ENCODE measurements around the gene HORMAD2. TPM values are rescaled to one million over a fixed set of nuclear protein-coding genes. Genes with fewer than 3 reads are reported as not detected.

The HORMAD2 gene
- polyA plus RNA-seq, 1 of the 3 experiments (the other 2 are of a cell fraction): not detected

- CTCF ChIA-PET: interaction anchor here (0.7 to 3.6 kb wide), 10 partner anchors 10 to 528 kb away, joined by 3 to 26 read pairs (median 3); no protein-coding TSS in a partner anchor
- no peak overlapping the region for H3K4me3 ChIP-seq (ENCODE audit: low read depth in 2 of 2, low read length in 1 of 2)
- POLR2A ChIA-PET: no interaction called here
- WGBS (ENCODE audit: low lambda C conversion rate): 86% methylated on average over 2 of the region's 2 CpGs
- H3K36me3 ChIP-seq (replicated peaks in 1 of 2; ENCODE audit: control insufficient read depth in 1 of 2, insufficient read depth in 2 of 2, low read length in 1 of 2): no peaks in the 10 kb centered on the region
- no peaks in the 10 kb centered on the region for H3K9me2 ChIP-seq
- no peaks in the 10 kb centered on the region; a peak in 2 of 4 replicates for H3K4me1 ChIP-seq (ENCODE audit: control insufficient read depth in 1 of 2, insufficient read depth in 2 of 2, low read depth in 1 of 2, low read length in 1 of 2)
- no peak overlapping the region for H3K9ac ChIP-seq
- H3K27ac ChIP-seq (ENCODE audit: low read depth in 2 of 2, low read length in 1 of 2): no peak overlapping the region
- H3K79me2 ChIP-seq (ENCODE audit: insufficient read depth): no peaks in the 10 kb centered on the region
- H3K27me3 ChIP-seq (ENCODE audit: insufficient read depth): no peaks in the 10 kb centered on the region
- TF ChIP-seq MXI1 (IDR thresholded peaks at IDR 0.05; ENCODE audit: low read depth, low read length) (no peak), TAF1 (IDR thresholded peaks at IDR 0.05; ENCODE audit: borderline replicate concordance, low read depth, low read length) (no peak), SIN3A (IDR thresholded peaks at IDR 0.05; ENCODE audit: borderline replicate concordance, low read depth, low read length) (no peak), NRF1 (IDR thresholded peaks at IDR 0.05; ENCODE audit: low read depth, low read length) (no peak), FOXM1 (IDR thresholded peaks at IDR 0.05; ENCODE audit: low read depth) (no peak), IRF3 (IDR thresholded peaks at IDR 0.05; ENCODE audit: low read depth, low read length) (no peak), RCOR1 (IDR thresholded peaks at IDR 0.05; ENCODE audit: low read length) (no peak), TEAD4 (IDR thresholded peaks at IDR 0.05; ENCODE audit: borderline replicate concordance, insufficient read depth) (no peak), GATA2 (CRISPR knock-in tag; IDR thresholded peaks at IDR 0.05) (no peak), GABPA (IDR thresholded peaks at IDR 0.05; ENCODE audit: low read depth) (no peak), RFX5 (IDR thresholded peaks at IDR 0.05; ENCODE audit: low read length) (no peak), USF1 (IDR thresholded peaks at IDR 0.05; ENCODE audit: borderline replicate concordance, low read depth) (no peak), MEF2A (IDR thresholded peaks at IDR 0.05; ENCODE audit: borderline replicate concordance, low read depth) (no peak), ELF1 (IDR thresholded peaks at IDR 0.05) (no peak), REST (IDR thresholded peaks at IDR 0.05; ENCODE audit: low read depth, low read length) (no peak), RXRA (IDR thresholded peaks at IDR 0.05; ENCODE audit: borderline replicate concordance, low read depth) (no peak), RAD21 (IDR thresholded peaks at IDR 0.05; ENCODE audit: low read length) (no peak), SMC3 (IDR thresholded peaks at IDR 0.05; ENCODE audit: low read depth, low read length) (no peak), EZH2phosphoT487 (IDR thresholded peaks at IDR 0.05; ENCODE audit: borderline replicate concordance, low read depth) (no peak), EP300 (IDR thresholded peaks at IDR 0.05; ENCODE audit: borderline replicate concordance in 1 of 2, low read depth in 1 of 2, low read length in 1 of 2) (no peak)
- DNase-seq: no peak
- H3K9me3 ChIP-seq: no peaks in the 10 kb centered on the region
- H3F3A ChIP-seq (replicated peaks; ENCODE audit: insufficient read depth): peaks cover 4% of the 10 kb centered on the region
- H4K20me1 ChIP-seq (ENCODE audit: insufficient read depth): no peaks in the 10 kb centered on the region
- H2AFZ ChIP-seq (ENCODE audit: low read depth): no peak overlapping the region
- no peak overlapping the region for H3K4me2 ChIP-seq
These were observed 38.0 kb downstream of the HORMAD2 start for GRCh38 chr22:30118291-30118690.
